CD14-positive monocyte (primary cell): ENCODE data around the gene LYRM4. TPM values are rescaled to one million over a fixed set of nuclear protein-coding genes. Genes with fewer than 3 reads are reported as not detected.

Experiments
- DNase-seq, 3 donors: peaks; one replicate each; pipeline ENCODE4 v3.0.0-alpha.2; 2011 to 2022
- H2AFZ ChIP-seq: 2 replicates; pipeline ENCODE4 v1.6.0; 2012; ENCODE audit warnings: mild to moderate bottlenecking, low read depth, low read length, inconsistent platforms; ENCODE audit not compliant: insufficient read depth, poor library complexity, severe bottlenecking
- H3K27ac ChIP-seq, 2 donors: 1 replicate in 1 of 2; 2 replicates in 1 of 2; pipeline ENCODE4 v1.5.1; 2012 to 2013; ENCODE audit warnings: low read length in 2 of 2, control low read depth in 1 of 2, inconsistent platforms in 1 of 2, low read depth in 1 of 2, mild to moderate bottlenecking in 1 of 2
- H3K27me3 ChIP-seq, 2 donors: one replicate each; pipeline versions ENCODE4 v1.6.0 to v1.6.1; 2011 to 2013; ENCODE audit warnings: low read length in 2 of 2; ENCODE audit not compliant: control insufficient read depth in 2 of 2, insufficient read depth in 2 of 2
- H3K36me3 ChIP-seq, 2 donors: replicated peaks in 1 of 2; 1 replicate in 1 of 2; 2 replicates in 1 of 2; pipeline versions ENCODE4 v1.5.1 to v1.6.1; 2012 to 2013; ENCODE audit warnings: low read length in 2 of 2, control low read depth in 1 of 2, inconsistent platforms in 1 of 2, mild to moderate bottlenecking in 1 of 2; ENCODE audit not compliant: insufficient read depth in 2 of 2, control insufficient read depth in 1 of 2
- H3K4me1 ChIP-seq, 2 donors: 1 replicate in 1 of 2; 2 replicates in 1 of 2; pipeline versions ENCODE4 v1.5.1 to v1.6.1; 2012 to 2013; ENCODE audit warnings: low read length in 2 of 2, control low read depth in 1 of 2, inconsistent platforms in 1 of 2, mild to moderate bottlenecking in 1 of 2, moderate library complexity in 1 of 2; ENCODE audit not compliant: insufficient read depth in 2 of 2, control insufficient read depth in 1 of 2
- H3K4me2 ChIP-seq: replicated peaks from 2 replicates; pipeline ENCODE3; 2012; ENCODE audit warnings: low read length, moderate library complexity, mild to moderate bottlenecking; ENCODE audit not compliant: poor library complexity, severe bottlenecking; ENCODE audit errors: extremely low read depth
- H3K4me3 ChIP-seq, 3 experiments: fragments of 200-600 bp in 1 of 3; sonication (generic) in 1 of 3; replicated peaks in 1 of 3; 1 replicate in 2 of 3; 2 replicates in 1 of 3; pipeline ENCODE4 v1.5.1; 2011 to 2013; ENCODE audit warnings: low read length in 3 of 3, mild to moderate bottlenecking in 3 of 3, control low read depth in 2 of 3, low read depth in 2 of 3, inconsistent platforms in 1 of 3, moderate library complexity in 1 of 3
- H3K79me2 ChIP-seq: 2 replicates; pipeline ENCODE4 v1.6.0; 2012; ENCODE audit warnings: mild to moderate bottlenecking, control low read depth, inconsistent platforms, low read length, moderate library complexity; ENCODE audit not compliant: insufficient read depth
- H3K9ac ChIP-seq: 2 replicates; pipeline ENCODE4 v1.6.0; 2017; ENCODE audit warnings: low read length, mild to moderate bottlenecking; ENCODE audit not compliant: insufficient read depth, poor library complexity, severe bottlenecking
- H3K9me3 ChIP-seq, 2 donors: replicated peaks in 1 of 2; 1 replicate in 1 of 2; 2 replicates in 1 of 2; pipeline versions ENCODE4 v1.5.1 to v1.6.1; 2012 to 2013; ENCODE audit warnings: low read length in 2 of 2, control low read depth in 1 of 2; ENCODE audit not compliant: control insufficient read depth in 1 of 2, insufficient read depth in 1 of 2
- H4K20me1 ChIP-seq: 2 replicates; pipeline ENCODE4 v1.6.0; 2012; ENCODE audit warnings: mild to moderate bottlenecking, low read length, control low read depth, moderate library complexity; ENCODE audit not compliant: insufficient read depth
- H3K27ac Mint-ChIP-seq, 7 donors: one replicate each; pipeline ENCODE4 v1.8.0; 2020; ENCODE audit warnings: mild to moderate bottlenecking in 7 of 7, mixed read lengths in 7 of 7, moderate library complexity in 6 of 7, inconsistent platforms in 2 of 7
- H3K27me3 Mint-ChIP-seq, 3 donors: one replicate each; pipeline ENCODE4 v1.8.0; 2021 to 2022; ENCODE audit warnings: low read depth in 3 of 3, mild to moderate bottlenecking in 3 of 3, mixed read lengths in 3 of 3, moderate library complexity in 3 of 3, inconsistent platforms in 1 of 3
- H3K36me3 Mint-ChIP-seq, 2 donors: one replicate each; pipeline ENCODE4 v1.8.0; 2020; ENCODE audit warnings: mixed read lengths in 2 of 2, inconsistent platforms in 1 of 2, mild to moderate bottlenecking in 1 of 2
- H3K4me1 Mint-ChIP-seq: one replicate; pipeline ENCODE4 v1.8.0; 2020; ENCODE audit warnings: mild to moderate bottlenecking, mixed read lengths
- H3K4me3 Mint-ChIP-seq, 2 donors: one replicate each; pipeline ENCODE4 v1.8.0; 2020; ENCODE audit warnings: mild to moderate bottlenecking in 2 of 2, mixed read lengths in 2 of 2, moderate library complexity in 1 of 2
- H3K9me3 Mint-ChIP-seq, 7 donors: one replicate each; pipeline ENCODE4 v1.8.0; 2020 to 2022; ENCODE audit warnings: mixed read lengths in 7 of 7, mild to moderate bottlenecking in 6 of 7, moderate library complexity in 6 of 7, inconsistent platforms in 2 of 7
- CTCF ChIP-seq: fragments of 200-600 bp; IDR thresholded peaks from one replicate; pipeline ENCODE4 v1.8.0; 2022; ENCODE audit warnings: antibody characterized with exemption, mild to moderate bottlenecking
- WGBS: methylation state at CpG from one replicate; pipeline ENCODE4 v1.1.5; 2013; ENCODE audit warnings: missing lambda C conversion rate; ENCODE audit not compliant: insufficient coverage; 5-methylcytosine and 5-hydroxymethylcytosine counted together
- intact Hi-C, 2 donors: fragments of 100-400 bp; cut with micrococcal nuclease; formaldehyde crosslinking; loops; one replicate each; pipeline versions ENCODE4 v1.15.0 to v1.15.1; 2023
- polyA plus RNA-seq, 3 donors: library from polyadenylated mRNA; depleted of rRNA in 1 of 3; unstranded in 2 of 3; stranded (reverse) in 1 of 3; fragments of 300-500 nt in 2 of 3; fragments of >200 nt in 1 of 3; fragmentation: Illumina TruSeq in 2 of 3; gene quantifications; 1 replicate in 2 of 3; 2 replicates in 1 of 3; pipeline ENCODE4 v1.2.3, GENCODE V29; 2012 to 2021

Gene LYRM4
- polyA plus RNA-seq, 3 donors: 13.7 to 19.6 (median 18.1) TPM

GRCh38 chr6:5082487-5083306, 178.1 kb downstream of the LYRM4 start:
- H3K27ac ChIP-seq: peak overlapping the region in 1 of 2 donors; percentile 3
- no peaks in the 10 kb centered on the region for H3K79me2 ChIP-seq
- Mint-ChIP-seq H3K4me3 (peak overlapping the region; percentile 57 to 63), H3K9me3 (peaks cover 0 to 6% (median 4%) of the 10 kb centered on the region in 7 donors), H3K27me3 (peaks cover 30 to 52% (median 35%) of the 10 kb centered on the region in 3 donors), H3K27ac (peak overlapping the region; percentile 62 to 91 (median 75)), H3K4me1 (peaks cover 41% of the 10 kb centered on the region), H3K36me3 (peaks cover 3 to 13% of the 10 kb centered on the region in 2 donors)
- 53% methylated on average over 6 of the region's 12 CpGs for WGBS
- peaks cover 5 to 23% of the 10 kb centered on the region in 2 donors for H3K27me3 ChIP-seq
- intact Hi-C loops: loop anchor here in 1 of 2 donors (10.0 kb wide), 1 partner anchor 182 kb away; the partner anchor contains the start of genes FARS2 and LYRM4
- H2AFZ ChIP-seq: no peak overlapping the region
- H4K20me1 ChIP-seq: no peaks in the 10 kb centered on the region
- H3K36me3 ChIP-seq: no peaks in the 10 kb centered on the region
- H3K4me2 ChIP-seq: peak overlapping the region; percentile 21
- DNase-seq: peak; percentile 66 to 85 (median 69)
- TF ChIP-seq CTCF: no peak
- H3K4me3 ChIP-seq: no peak overlapping the region
- no peak overlapping the region for H3K9ac ChIP-seq
- H3K4me1 ChIP-seq: peaks cover 29 to 58% of the 10 kb centered on the region in 2 donors
- no peaks in the 10 kb centered on the region for H3K9me3 ChIP-seq

- Histone ChIP-seq H3K79me2 (no peaks in the 10 kb centered on the region), H3K4me2 (no peak overlapping the region), H3K4me3 (no peak overlapping the region), H2AFZ (no peak overlapping the region), H3K27ac (peak overlapping the region in 1 of 2 donors; percentile 3), H4K20me1 (no peaks in the 10 kb centered on the region), H3K9ac (no peak overlapping the region), H3K9me3 (no peaks in the 10 kb centered on the region), H3K36me3 (no peaks in the 10 kb centered on the region), H3K4me1 (peaks cover 22 to 50% of the 10 kb centered on the region in 2 donors), H3K27me3 (peaks cover 5 to 23% of the 10 kb centered on the region in 2 donors)
- H3K27ac Mint-ChIP-seq: peak overlapping the region in 5 of 7 donors; percentile 65 to 91 (median 75)
- no peak for DNase-seq
- H3K4me3 Mint-ChIP-seq: no peak overlapping the region
- H3K36me3 Mint-ChIP-seq: peaks cover 3 to 9% of the 10 kb centered on the region in 2 donors
- H3K4me1 Mint-ChIP-seq: peaks cover 34% of the 10 kb centered on the region
- intact Hi-C loops: loop anchor here in 1 of 2 donors (10.0 kb wide), 1 partner anchor 183 kb away; the partner anchor contains the start of genes FARS2 and LYRM4
- peaks cover 26 to 47% (median 28%) of the 10 kb centered on the region in 3 donors for H3K27me3 Mint-ChIP-seq
- peaks cover 0 to 6% (median 4%) of the 10 kb centered on the region in 7 donors for H3K9me3 Mint-ChIP-seq
- no peak for TF ChIP-seq CTCF
- WGBS: 96% methylated on average over 3 of the region's 4 CpGs
Measured at GRCh38 chr6:5081955-5082354, 178.8 kb downstream of the LYRM4 start.
